Endodermal cell (in vitro differentiated cells): ENCODE measurements around the gene KRT83. TPM values are rescaled to one million over a fixed set of nuclear protein-coding genes. Genes with fewer than 3 reads are reported as not detected.
A peak's percentile ranks its signal among the peaks of the same experiment; 100 is the strongest.

Experiments
- DNase-seq: peaks from one replicate; pipeline ENCODE4 v3.0.0-alpha.2; 2017
- H3K27ac ChIP-seq: 2 replicates; pipeline ENCODE4 v1.5.1; 2013; ENCODE audit warnings: mild to moderate bottlenecking, low read depth, low read length, moderate library complexity
- H3K27me3 ChIP-seq: 2 replicates; pipeline ENCODE4 v1.6.1; 2013; ENCODE audit warnings: mild to moderate bottlenecking, low read length, moderate library complexity; ENCODE audit not compliant: insufficient read depth, control insufficient read depth, poor library complexity, severe bottlenecking
- H3K36me3 ChIP-seq: 2 replicates; pipeline ENCODE4 v1.7.0; 2013; ENCODE audit warnings: mild to moderate bottlenecking, low read length, moderate library complexity; ENCODE audit not compliant: control insufficient read depth, insufficient read depth
- H3K4me1 ChIP-seq: one replicate; pipeline ENCODE4 v1.7.0; 2013; ENCODE audit warnings: low read length; ENCODE audit not compliant: control insufficient read depth, insufficient read depth
- H3K4me3 ChIP-seq: 2 replicates; pipeline ENCODE4 v1.5.1; 2013; ENCODE audit warnings: mild to moderate bottlenecking, low read length, moderate library complexity
- H3K9ac ChIP-seq: 2 replicates; pipeline ENCODE4 v1.6.1; 2013; ENCODE audit warnings: mild to moderate bottlenecking, low read length, moderate library complexity; ENCODE audit not compliant: poor library complexity, severe bottlenecking; ENCODE audit errors: extremely low read depth
- H3K9me3 ChIP-seq: 2 replicates; pipeline ENCODE4 v1.6.1; 2013; ENCODE audit warnings: mild to moderate bottlenecking, low read length, moderate library complexity; ENCODE audit not compliant: control insufficient read depth
- H3K27ac Mint-ChIP-seq: 2 replicates; pipeline ENCODE4 v1.8.0; 2020; ENCODE audit warnings: mixed read lengths
- H3K27me3 Mint-ChIP-seq: 2 replicates; pipeline ENCODE4 v1.8.0; 2021; ENCODE audit warnings: mild to moderate bottlenecking, mixed read lengths; ENCODE audit not compliant: insufficient read depth
- H3K36me3 Mint-ChIP-seq: 2 replicates; pipeline ENCODE4 v1.8.0; 2020; ENCODE audit warnings: low read depth, mixed read lengths
- H3K4me1 Mint-ChIP-seq: 2 replicates; pipeline ENCODE4 v1.8.0; 2020; ENCODE audit warnings: mixed read lengths
- H3K4me3 Mint-ChIP-seq: 2 replicates; pipeline ENCODE4 v1.8.0; 2020; ENCODE audit warnings: mild to moderate bottlenecking, moderate library complexity, mixed read lengths
- H3K9me3 Mint-ChIP-seq: 2 replicates; pipeline ENCODE4 v1.8.0; 2020; ENCODE audit warnings: mild to moderate bottlenecking, mixed read lengths
- CTCF ChIP-seq: fragments of 200-600 bp; sonication (generic); conservative IDR thresholded peaks from 2 replicates; pipeline ENCODE4 v1.5.0; 2021; ENCODE audit warnings: antibody characterized with exemption, mild to moderate bottlenecking
- WGBS, 2 experiments: methylation state at CpG; one replicate each; pipeline versions ENCODE4 v1.1.5 to v1.1.7; 2013; ENCODE audit warnings: missing lambda C conversion rate in 2 of 2, mixed read lengths in 1 of 2; ENCODE audit not compliant: insufficient coverage in 1 of 2, insufficient read length in 1 of 2; 5-methylcytosine and 5-hydroxymethylcytosine counted together
- total RNA-seq, 2 donors: library from RNA; stranded (reverse); fragmentation: NEBNext Ultra II Directional in 1 of 2; extraction: Animal tissue kit (Norgen Biotek cat#: 25700) in 1 of 2; gene quantifications; 2 replicates in 1 of 2; 3 replicates in 1 of 2; pipeline ENCODE4 v1.2.1, GENCODE V29; 2021

KRT83 gene
- total RNA-seq, 2 donors from 2014 or later = not detected

GRCh38 chr12:52351196-52352059 is 30.2 kb upstream of the KRT83 start:
- H3K27me3 ChIP-seq = peaks cover 7% of the 10 kb centered on the region
- H3K27me3 Mint-ChIP-seq = no peaks in the 10 kb centered on the region
- H3K4me3 ChIP-seq = no peak overlapping the region
- TF ChIP-seq CTCF = no peak
- no peaks in the 10 kb centered on the region for H3K9me3 Mint-ChIP-seq
- DNase-seq = peak; percentile 31
- H3K9ac ChIP-seq = no peak overlapping the region
- no peak overlapping the region for H3K4me3 Mint-ChIP-seq
- H3K9me3 ChIP-seq = no peaks in the 10 kb centered on the region
- H3K36me3 Mint-ChIP-seq = no peaks in the 10 kb centered on the region
- H3K4me1 ChIP-seq = no peaks in the 10 kb centered on the region
- no peak overlapping the region for H3K27ac Mint-ChIP-seq
- H3K36me3 ChIP-seq = no peaks in the 10 kb centered on the region
- no peak overlapping the region for H3K27ac ChIP-seq
- WGBS, 2 experiments = 89 to 95% methylated on average over 7 to 9 of the region's 9 CpGs
- peaks cover 4% of the 10 kb centered on the region for H3K4me1 Mint-ChIP-seq

- no peaks in the 10 kb centered on the region for H3K9me3 Mint-ChIP-seq
- no peak for TF ChIP-seq CTCF
- Histone ChIP-seq H3K27me3 (peaks cover 7% of the 10 kb centered on the region), H3K4me3 (no peak overlapping the region), H3K9ac (no peak overlapping the region), H3K27ac (no peak overlapping the region), H3K36me3 (no peaks in the 10 kb centered on the region), H3K9me3 (no peaks in the 10 kb centered on the region), H3K4me1 (no peaks in the 10 kb centered on the region)
- WGBS, 2 experiments = 92 to 98% methylated on average over 4 to 5 of the region's 5 CpGs
- no peaks in the 10 kb centered on the region for H3K27me3 Mint-ChIP-seq
- no peak overlapping the region for H3K4me3 Mint-ChIP-seq
- H3K27ac Mint-ChIP-seq = no peak overlapping the region
- peaks cover 4% of the 10 kb centered on the region for H3K4me1 Mint-ChIP-seq
- peak; percentile 24 for DNase-seq
- no peaks in the 10 kb centered on the region for H3K36me3 Mint-ChIP-seq
Measured at GRCh38 chr12:52350786-52351185, 29.6 kb upstream of the KRT83 start.

DNA sequence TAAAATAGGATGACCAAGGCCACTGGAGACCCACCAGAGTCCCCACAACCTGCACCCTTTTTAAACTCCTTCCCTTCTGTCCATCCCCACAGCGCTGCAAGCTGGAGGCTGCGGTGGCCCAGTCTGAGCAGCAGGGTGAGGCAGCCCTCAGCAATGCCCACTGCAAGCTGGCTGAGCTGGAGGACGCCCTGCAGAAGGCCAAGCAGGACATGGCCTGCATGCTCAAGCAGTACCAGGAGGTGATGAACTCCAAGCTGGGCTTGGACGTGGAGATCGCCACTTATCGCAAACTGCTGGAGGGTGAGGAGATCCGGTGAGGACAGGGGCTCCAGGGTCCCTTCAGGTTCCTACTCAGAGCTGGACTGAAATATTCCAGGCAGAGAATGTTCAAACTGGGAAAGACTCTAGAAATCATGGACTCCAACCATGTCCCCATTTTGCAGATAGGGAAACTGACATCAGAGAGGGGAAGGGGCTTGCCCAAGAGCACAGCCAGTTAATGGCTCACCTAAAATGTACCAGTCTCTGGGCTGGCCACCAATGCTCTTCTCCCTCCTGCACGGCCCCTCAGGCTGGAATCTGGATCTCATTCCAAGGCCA is 28.9 kb upstream of the KRT83 start:
- Mint-ChIP-seq H3K27ac (no peak overlapping the region), H3K4me1 (peaks cover 4% of the 10 kb centered on the region), H3K9me3 (no peaks in the 10 kb centered on the region), H3K36me3 (no peaks in the 10 kb centered on the region), H3K27me3 (no peaks in the 10 kb centered on the region), H3K4me3 (no peak overlapping the region)
- Histone ChIP-seq H3K9me3 (no peaks in the 10 kb centered on the region), H3K27me3 (peaks cover 7% of the 10 kb centered on the region), H3K27ac (no peak overlapping the region), H3K9ac (no peak overlapping the region), H3K4me3 (no peak overlapping the region), H3K36me3 (no peaks in the 10 kb centered on the region), H3K4me1 (no peaks in the 10 kb centered on the region)
- peak; percentile 44 for DNase-seq
- no peak for TF ChIP-seq CTCF
- WGBS, 2 experiments = 89 to 95% methylated on average over 5 to 8 of the region's 8 CpGs
